ENCODE measurements around the gene COL6A3.

COL6A3 gene

GRCh38 chr2:237361194-237362004 lies 52.6 kb downstream of the COL6A3 start:
- Histone ChIP-seq H3K27ac (no peak overlapping the region), H3K27me3 (replicated peaks) (no peaks in the 10 kb centered on the region), H3K36me3 (replicated peaks) (peaks cover 99% of the 10 kb centered on the region), H3K4me3 (ENCODE audit: low read depth, low read length) (no peak overlapping the region)
- TF ChIP-seq CTCF (IDR thresholded peaks at IDR 0.05; ENCODE audit: low read depth, low read length, missing control alignments): no peak
- DNase-seq: no peak
- in situ Hi-C loops (cut with HindIII; ENCODE audit: low pct_ligation_motif_present, low sequenced_read_pairs): no loop called here

GRCh38 chr2:237359894-237360780 lies 53.8 kb downstream of the COL6A3 start:
- H3K36me3 ChIP-seq (replicated peaks): peaks cover 97% of the 10 kb centered on the region
- no peak for TF ChIP-seq CTCF (IDR thresholded peaks at IDR 0.05; ENCODE audit: low read depth, low read length, missing control alignments)
- no peaks in the 10 kb centered on the region for H3K27me3 ChIP-seq (replicated peaks)
- H3K4me3 ChIP-seq (ENCODE audit: low read depth, low read length): no peak overlapping the region
- DNase-seq: no peak
- H3K27ac ChIP-seq: no peak overlapping the region
- in situ Hi-C loops (cut with HindIII; ENCODE audit: low pct_ligation_motif_present, low sequenced_read_pairs): no loop called here

GRCh38 chr2:237359518-237359840 lies 54.5 kb downstream of the COL6A3 start:
- Histone ChIP-seq H3K36me3 (replicated peaks) (peaks cover 97% of the 10 kb centered on the region), H3K27me3 (replicated peaks) (no peaks in the 10 kb centered on the region), H3K27ac (no peak overlapping the region), H3K4me3 (ENCODE audit: low read depth, low read length) (no peak overlapping the region)
- no peak for TF ChIP-seq CTCF (IDR thresholded peaks at IDR 0.05; ENCODE audit: low read depth, low read length, missing control alignments)
- DNase-seq: no peak
- in situ Hi-C loops (cut with HindIII; ENCODE audit: low pct_ligation_motif_present, low sequenced_read_pairs): no loop called here

GRCh38 chr2:237358721-237359517 lies 55.0 kb downstream of the COL6A3 start:
- H3K27ac ChIP-seq: no peak overlapping the region
- H3K36me3 ChIP-seq (replicated peaks): peaks cover 97% of the 10 kb centered on the region
- no peak for TF ChIP-seq CTCF (IDR thresholded peaks at IDR 0.05; ENCODE audit: low read depth, low read length, missing control alignments)
- DNase-seq: no peak
- H3K27me3 ChIP-seq (replicated peaks): no peaks in the 10 kb centered on the region
- in situ Hi-C loops (cut with HindIII; ENCODE audit: low pct_ligation_motif_present, low sequenced_read_pairs): no loop called here
- H3K4me3 ChIP-seq (ENCODE audit: low read depth, low read length): no peak overlapping the region

GRCh38 chr2:237355701-237356100 lies 58.3 kb downstream of the COL6A3 start:
- DNase-seq: no peak
- in situ Hi-C loops (cut with HindIII; ENCODE audit: low pct_ligation_motif_present, low sequenced_read_pairs): no loop called here
- Histone ChIP-seq H3K27ac (no peak overlapping the region), H3K36me3 (replicated peaks) (peaks cover 97% of the 10 kb centered on the region), H3K27me3 (replicated peaks) (no peaks in the 10 kb centered on the region), H3K4me3 (ENCODE audit: low read depth, low read length) (no peak overlapping the region)
- no peak for TF ChIP-seq CTCF (IDR thresholded peaks at IDR 0.05; ENCODE audit: low read depth, low read length, missing control alignments)

Data from brain microvascular endothelial cell (primary cell).